ENCODE data around the gene MYORG.
A peak's percentile ranks its signal among the peaks of the same experiment; 100 is the strongest.

MYORG gene

GRCh38 chr9:34376596-34377403 is at the start of gene MYORG:
Gene MYORG, minus strand, starts transcription at chr9:34376898. Its CDS starts 3,955 bp downstream, at chr9:34372943.
- DNase-seq, result peak; percentile 96

GRCh38 chr9:34419716-34420504 is 43.2 kb upstream of the MYORG start:
- peak; percentile 82 for DNase-seq

GRCh38 chr9:34417734-34418133 is 41.0 kb upstream of the MYORG start:
- peak; percentile 98 for DNase-seq

GRCh38 chr9:34413231-34413852 is 36.6 kb upstream of the MYORG start:
- DNase-seq, result no peak

- DNase-seq, result no peak
Observed at GRCh38 chr9:34412336-34412735, 35.6 kb upstream of the MYORG start.

- no peak for DNase-seq
Observed at GRCh38 chr9:34409154-34409553, 32.5 kb upstream of the MYORG start.

- DNase-seq, result peak; percentile 26
Observed at GRCh38 chr9:34408173-34408572, 31.5 kb upstream of the MYORG start.

- DNase-seq, result no peak
Observed at GRCh38 chr9:34406219-34406618, 29.5 kb upstream of the MYORG start.

- no peak for DNase-seq
Observed at GRCh38 chr9:34405719-34406118, 29.0 kb upstream of the MYORG start.

GRCh38 chr9:34403554-34404380 is 27.1 kb upstream of the MYORG start:
- peak; percentile 79 for DNase-seq

- no peak for DNase-seq
Observed at GRCh38 chr9:34400686-34401602, 24.2 kb upstream of the MYORG start.

GRCh38 chr9:34400275-34400674 is 23.6 kb upstream of the MYORG start:
- DNase-seq, result no peak

- DNase-seq, result no peak
Observed at GRCh38 chr9:34399729-34400128, 23.0 kb upstream of the MYORG start.

- DNase-seq, result no peak
Observed at GRCh38 chr9:34398875-34399274, 22.2 kb upstream of the MYORG start.

- DNase-seq, result no peak
Observed at GRCh38 chr9:34396276-34397214, 19.8 kb upstream of the MYORG start.

- DNase-seq, result no peak
Observed at GRCh38 chr9:34392511-34392910, 15.8 kb upstream of the MYORG start.

- DNase-seq, result no peak
Observed at GRCh38 chr9:34387239-34387638, 10.5 kb upstream of the MYORG start.

- no peak for DNase-seq
Observed at GRCh38 chr9:34386656-34387055, 10.0 kb upstream of the MYORG start.

GRCh38 chr9:34385561-34386230 is 9.0 kb upstream of the MYORG start:
- no peak for DNase-seq
